ENCODE results near the gene BICRA.
"Not testable (repeated sequence)": the region's sequence is repeated elsewhere in the genome, so short reads cannot be mapped to it uniquely, and the experiment has no call there.

The BICRA gene

GRCh38 chr19:47711652-47712242 is 102.8 kb downstream of the BICRA start:
- no peak overlapping the region for H3K4me3 ChIP-seq (ENCODE audit: low read depth, low read length)
- TF ChIP-seq CTCF (IDR thresholded peaks at IDR 0.05; ENCODE audit: control insufficient read depth, extremely low read depth, insufficient read depth): no peak

GRCh38 chr19:47713046-47714021 is 104.4 kb downstream of the BICRA start, which contains the start of gene EHD2:
Gene EHD2, plus strand, starts transcription at chr19:47713422. Its CDS starts 3,191 bp downstream, at chr19:47716613.
- no peak for DNase-seq (ENCODE audit: low read depth)
- H3K4me3 ChIP-seq (ENCODE audit: low read depth, low read length): no peak within 1 kb of the TSS
- TF ChIP-seq CTCF (IDR thresholded peaks at IDR 0.05; ENCODE audit: control insufficient read depth, extremely low read depth, insufficient read depth): no peak

More at GRCh38 chr19:47711652-47712242, 102.8 kb downstream of the BICRA start:
- no peak for DNase-seq (ENCODE audit: low read depth)

GRCh38 chr19:47714339-47714738 is 105.4 kb downstream of the BICRA start:
- DNase-seq (ENCODE audit: low read depth): no peak
- TF ChIP-seq CTCF (IDR thresholded peaks at IDR 0.05; ENCODE audit: control insufficient read depth, extremely low read depth, insufficient read depth): no peak
- H3K4me3 ChIP-seq (ENCODE audit: low read depth, low read length): no peak overlapping the region

GRCh38 chr19:47714855-47715254 is 105.9 kb downstream of the BICRA start:
- not testable (repeated sequence) for DNase-seq (ENCODE audit: low read depth); H3K4me3 ChIP-seq (ENCODE audit: low read depth, low read length)

GRCh38 chr19:47716270-47716937 is 107.5 kb downstream of the BICRA start:
- H3K4me3 ChIP-seq (ENCODE audit: low read depth, low read length): no peak overlapping the region
- DNase-seq (ENCODE audit: low read depth): no peak
- no peak for TF ChIP-seq CTCF (IDR thresholded peaks at IDR 0.05; ENCODE audit: control insufficient read depth, extremely low read depth, insufficient read depth)

- DNase-seq (ENCODE audit: low read depth); H3K4me3 ChIP-seq (ENCODE audit: low read depth, low read length): not testable (repeated sequence)
Observed at GRCh38 chr19:47718415-47719046, 109.6 kb downstream of the BICRA start.

GRCh38 chr19:47719047-47719859 is 110.3 kb downstream of the BICRA start:
- DNase-seq (ENCODE audit: low read depth): no peak
- H3K4me3 ChIP-seq (ENCODE audit: low read depth, low read length): no peak overlapping the region
- no peak for TF ChIP-seq CTCF (IDR thresholded peaks at IDR 0.05; ENCODE audit: control insufficient read depth, extremely low read depth, insufficient read depth)

All from LNCaP clone FGC (cell line).